Right atrium auricular region (tissue), 2 donors: ENCODE results near the gene AFAP1. TPM values are rescaled to one million over a fixed set of nuclear protein-coding genes. Genes with fewer than 3 reads are reported as not detected.

Experiments
- DNase-seq: peaks from one replicate; pipeline ENCODE4 v3.0.0-alpha.2; 2019; ENCODE audit warnings: low spot score
- H3K27ac ChIP-seq, 2 donors: fragments of 200-600 bp; sonication (generic); 1 replicate in 1 of 2; 2 replicates in 1 of 2; pipeline ENCODE4 v1.5.1; 2016 to 2019
- H3K27me3 ChIP-seq, 2 donors: fragments of 200-600 bp; sonication (generic); one replicate each; pipeline versions ENCODE4 v1.5.1 to v1.6.0; 2017 to 2019
- H3K36me3 ChIP-seq: fragments of 200-600 bp; sonication (generic); one replicate; pipeline ENCODE4 v1.5.1; 2016
- H3K4me1 ChIP-seq, 2 donors: fragments of 200-600 bp; sonication (generic); one replicate each; pipeline versions ENCODE4 v1.5.1 to v1.6.0; 2017 to 2019
- H3K4me3 ChIP-seq, 2 donors: fragments of 200-600 bp; sonication (generic); 1 replicate in 1 of 2; 2 replicates in 1 of 2; pipeline ENCODE4 v1.5.1; 2017 to 2019; ENCODE audit warnings: mild to moderate bottlenecking in 1 of 2, moderate library complexity in 1 of 2
- H3K9me3 ChIP-seq, 2 donors: fragments of 200-600 bp; sonication (generic); one replicate each; pipeline ENCODE4 v1.5.1; 2019
- CTCF ChIP-seq, 2 donors: fragments of 200-600 bp; sonication (generic); IDR thresholded peaks; one replicate each; pipeline ENCODE4 v1.5.1; 2019; ENCODE audit warnings: antibody characterized with exemption in 2 of 2
- total RNA-seq, 2 donors: library from RNA; depleted of rRNA; stranded (reverse); fragments of >200 nt; gene quantifications; one replicate each; pipeline ENCODE4 v1.1.0, GENCODE V29; 2016

Gene AFAP1
- total RNA-seq, 2 donors from 2014 or later = 16.2 to 27.2 TPM

- H3K36me3 ChIP-seq = no peaks in the 10 kb centered on the region
- no peak overlapping the region for H3K4me3 ChIP-seq
- H3K9me3 ChIP-seq = no peaks in the 10 kb centered on the region
- TF ChIP-seq CTCF (IDR thresholded peaks at IDR 0.05) = no peak
- no peak for DNase-seq
- H3K27ac ChIP-seq = no peak overlapping the region
- no peaks in the 10 kb centered on the region for H3K27me3 ChIP-seq
- H3K4me1 ChIP-seq = peaks cover 0 to 42% of the 10 kb centered on the region in 2 donors
These were observed 32.3 kb upstream of the AFAP1 start for GRCh38 chr4:7971881-7972500.

GRCh38 chr4:7971159-7971631 is 31.5 kb upstream of the AFAP1 start:
- DNase-seq = no peak
- Histone ChIP-seq H3K4me1 (peaks cover 0 to 50% of the 10 kb centered on the region in 2 donors), H3K9me3 (no peaks in the 10 kb centered on the region), H3K36me3 (no peaks in the 10 kb centered on the region), H3K27me3 (no peaks in the 10 kb centered on the region), H3K27ac (peak overlapping the region in 1 of 2 donors; percentile 72), H3K4me3 (no peak overlapping the region)
- TF ChIP-seq CTCF (IDR thresholded peaks at IDR 0.05) = no peak

- no peak for TF ChIP-seq CTCF (IDR thresholded peaks at IDR 0.05)
- no peaks in the 10 kb centered on the region for H3K27me3 ChIP-seq
- no peaks in the 10 kb centered on the region for H3K36me3 ChIP-seq
- no peaks in the 10 kb centered on the region for H3K9me3 ChIP-seq
- H3K4me1 ChIP-seq = peaks cover 0 to 53% of the 10 kb centered on the region in 2 donors
- DNase-seq = no peak
- H3K27ac ChIP-seq = peak overlapping the region; percentile 62 to 72
- no peak overlapping the region for H3K4me3 ChIP-seq
These were observed 30.8 kb upstream of the AFAP1 start for GRCh38 chr4:7970361-7970946.

- H3K27me3 ChIP-seq = no peaks in the 10 kb centered on the region
- TF ChIP-seq CTCF (IDR thresholded peaks at IDR 0.05) = no peak
- no peak overlapping the region for H3K4me3 ChIP-seq
- no peak for DNase-seq
- H3K9me3 ChIP-seq = no peaks in the 10 kb centered on the region
- H3K36me3 ChIP-seq = no peaks in the 10 kb centered on the region
- peaks cover 0 to 58% of the 10 kb centered on the region in 2 donors for H3K4me1 ChIP-seq
- H3K27ac ChIP-seq = peak overlapping the region in 1 of 2 donors; percentile 72
These were observed 28.7 kb upstream of the AFAP1 start for GRCh38 chr4:7968262-7968896.

GRCh38 chr4:7967501-7968261 is 28.0 kb upstream of the AFAP1 start:
- H3K27me3 ChIP-seq = no peaks in the 10 kb centered on the region
- H3K9me3 ChIP-seq = no peaks in the 10 kb centered on the region
- peak overlapping the region in 1 of 2 donors; percentile 72 for H3K27ac ChIP-seq
- no peak for TF ChIP-seq CTCF (IDR thresholded peaks at IDR 0.05)
- no peaks in the 10 kb centered on the region for H3K36me3 ChIP-seq
- DNase-seq = no peak
- H3K4me1 ChIP-seq = peaks cover 0 to 58% of the 10 kb centered on the region in 2 donors
- H3K4me3 ChIP-seq = no peak overlapping the region
